Neural cell (in vitro differentiated cells): Measurements from ENCODE around the gene SOX5. TPM values are rescaled to one million over a fixed set of nuclear protein-coding genes. Genes with fewer than 3 reads are reported as not detected.
A peak's percentile ranks its signal among the peaks of the same experiment; 100 is the strongest.

Experiments
- H2AFZ ChIP-seq: fragments of 200-600, 300-800 bp; sonication (generic), shearing (Covaris generic); 2 replicates; pipeline ENCODE4 v1.6.0; 2014; ENCODE audit warnings: low read depth, mild to moderate bottlenecking, antibody characterized with exemption, low read length, moderate library complexity
- H3F3A ChIP-seq: fragments of 200-600 bp; shearing (Covaris generic); 2 replicates; pipeline ENCODE4 v1.6.1; 2016; ENCODE audit warnings: mild to moderate bottlenecking, moderate library complexity, mixed read lengths, antibody characterized with exemption, low read length; ENCODE audit not compliant: insufficient read depth, poor library complexity, severe bottlenecking
- H3K27ac ChIP-seq: fragments of 200-600, 300-800 bp; sonication (generic), shearing (Covaris generic); 2 replicates; pipeline ENCODE4 v1.5.1; 2014; ENCODE audit warnings: mild to moderate bottlenecking, low read length, moderate library complexity
- H3K27me3 ChIP-seq: fragments of 300-800, 200-600 bp; sonication (generic), shearing (Covaris generic); 2 replicates; pipeline ENCODE4 v1.6.0; 2014; ENCODE audit warnings: mild to moderate bottlenecking, low read depth, low read length, moderate library complexity; ENCODE audit not compliant: insufficient read depth
- H3K36me3 ChIP-seq: fragments of 300-800, 200-600 bp; sonication (generic), shearing (Covaris generic); 2 replicates; pipeline ENCODE4 v1.5.1; 2014; ENCODE audit warnings: mild to moderate bottlenecking, antibody characterized with exemption, low read length, moderate library complexity; ENCODE audit not compliant: insufficient read depth
- H3K4me2 ChIP-seq: fragments of 300-800, 200-600 bp; sonication (generic), shearing (Covaris generic); 2 replicates; pipeline ENCODE4 v1.6.0; 2014; ENCODE audit warnings: mild to moderate bottlenecking, low read length
- H3K4me3 ChIP-seq: fragments of 300-800, 200-600 bp; sonication (generic), shearing (Covaris generic); 2 replicates; pipeline ENCODE4 v1.5.1; 2014; ENCODE audit warnings: mild to moderate bottlenecking, low read length, moderate library complexity
- H3K79me2 ChIP-seq: fragments of 200-600 bp; shearing (Covaris generic); replicated peaks from 2 replicates; pipeline ENCODE4 v1.6.0; 2014; ENCODE audit warnings: mild to moderate bottlenecking, low read length, moderate library complexity; ENCODE audit not compliant: insufficient read depth
- H3K9ac ChIP-seq: fragments of 300-800, 200-600 bp; sonication (generic), shearing (Covaris generic); 2 replicates; pipeline ENCODE4 v1.6.1; 2016; ENCODE audit warnings: mild to moderate bottlenecking, low read length, mixed read lengths
- H3K9me2 ChIP-seq: fragments of 200-600 bp; shearing (Covaris generic); 2 replicates; pipeline ENCODE4 v1.6.1; 2016; ENCODE audit warnings: mild to moderate bottlenecking, low read length, mixed read lengths; ENCODE audit not compliant: insufficient read depth
- H3K9me3 ChIP-seq: fragments of 200-600, 300-800 bp; sonication (generic), shearing (Covaris generic); 2 replicates; pipeline ENCODE4 v1.6.1; 2016; ENCODE audit warnings: mild to moderate bottlenecking, mixed run types, low read length, moderate library complexity, mixed read lengths
- H4K20me1 ChIP-seq: fragments of 200-600 bp; shearing (Covaris generic); 2 replicates; pipeline ENCODE4 v1.6.1; 2016; ENCODE audit warnings: mild to moderate bottlenecking, mixed run types; ENCODE audit not compliant: insufficient read depth
- EP300 ChIP-seq: fragments of 450-650 bp; conservative IDR thresholded peaks from 2 replicates; pipeline ENCODE4 v1.6.1; 2014; ENCODE audit warnings: antibody characterized with exemption, mild to moderate bottlenecking, moderate library complexity; ENCODE audit not compliant: poor library complexity, severe bottlenecking
- EZH2 ChIP-seq: fragments of 200-600, 300-800 bp; shearing (Covaris generic), sonication (generic); IDR thresholded peaks from 2 replicates; pipeline ENCODE4 v1.6.1; 2014; ENCODE audit warnings: antibody characterized with exemption, low read length, borderline replicate concordance, mild to moderate bottlenecking; ENCODE audit not compliant: insufficient read depth, poor library complexity, severe bottlenecking
- MXI1 ChIP-seq: fragments of 450-650 bp; conservative IDR thresholded peaks from 2 replicates; pipeline ENCODE4 v1.6.1; 2014; ENCODE audit warnings: antibody characterized with exemption, mild to moderate bottlenecking; ENCODE audit not compliant: poor library complexity, severe bottlenecking
- POLR2AphosphoS5 ChIP-seq: IDR thresholded peaks from 2 replicates; pipeline ENCODE4 v1.6.1; 2012
- RAD21 ChIP-seq: fragments of 450-650 bp; conservative IDR thresholded peaks from 2 replicates; pipeline ENCODE4 v1.6.1; 2014; ENCODE audit warnings: antibody characterized with exemption, mild to moderate bottlenecking, moderate library complexity
- REST ChIP-seq: IDR thresholded peaks from 2 replicates; pipeline ENCODE4 v1.6.1; 2012; ENCODE audit warnings: borderline replicate concordance
- SMC3 ChIP-seq: fragments of 450-650 bp; conservative IDR thresholded peaks from 2 replicates; pipeline ENCODE4 v1.6.1; 2014; ENCODE audit warnings: antibody characterized with exemption, mild to moderate bottlenecking, moderate library complexity; ENCODE audit not compliant: poor library complexity
- TAF1 ChIP-seq: IDR thresholded peaks from 2 replicates; pipeline ENCODE4 v1.6.1; 2012; ENCODE audit warnings: low read depth
- polyA plus RNA-seq: library from polyadenylated mRNA; depleted of rRNA; stranded (reverse); fragments of >200 nt; gene quantifications from 2 replicates; pipeline ENCODE4 v1.2.3, GENCODE V29; 2014
- TF ChIP-seq, protein P1 (sequence below): fragments of 450-650 bp; IDR thresholded peaks from 2 replicates; pipeline ENCODE4 v1.5.1; 2014; ENCODE audit warnings: antibody characterized with exemption, mild to moderate bottlenecking, moderate library complexity; ENCODE audit not compliant: poor library complexity, severe bottlenecking

SOX5 gene
- polyA plus RNA-seq, 1 donor from 2014 or later = 1.8 TPM

DNA sequence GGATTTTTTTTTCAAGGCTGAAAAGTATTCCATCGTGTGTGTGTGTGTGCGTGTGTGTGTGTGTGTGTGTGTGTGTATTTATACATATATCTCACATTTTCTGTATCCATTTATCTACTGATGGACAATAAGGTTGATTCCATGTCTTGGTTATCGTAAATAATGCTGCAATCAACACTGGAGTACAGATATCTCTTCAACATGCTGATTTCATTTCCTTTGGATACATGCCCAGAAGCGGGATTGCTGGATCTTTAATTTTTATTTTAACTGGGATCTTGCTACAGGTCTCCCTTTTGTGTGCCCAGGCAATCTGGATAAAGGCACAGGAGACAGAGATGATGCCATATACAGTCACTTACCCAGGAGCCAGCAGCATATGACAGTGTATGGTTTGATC is 338.1 kb downstream of the SOX5 start:
- H3K4me2 ChIP-seq = no peak overlapping the region
- no peak overlapping the region for H3K4me3 ChIP-seq
- no peak overlapping the region for H2AFZ ChIP-seq
- no peaks in the 10 kb centered on the region for H3K36me3 ChIP-seq
- H4K20me1 ChIP-seq = no peaks in the 10 kb centered on the region
- H3K27ac ChIP-seq = no peak overlapping the region
- H3K9me3 ChIP-seq = no peaks in the 10 kb centered on the region
- TF ChIP-seq REST = no peak
- TF ChIP-seq, protein P1, sequence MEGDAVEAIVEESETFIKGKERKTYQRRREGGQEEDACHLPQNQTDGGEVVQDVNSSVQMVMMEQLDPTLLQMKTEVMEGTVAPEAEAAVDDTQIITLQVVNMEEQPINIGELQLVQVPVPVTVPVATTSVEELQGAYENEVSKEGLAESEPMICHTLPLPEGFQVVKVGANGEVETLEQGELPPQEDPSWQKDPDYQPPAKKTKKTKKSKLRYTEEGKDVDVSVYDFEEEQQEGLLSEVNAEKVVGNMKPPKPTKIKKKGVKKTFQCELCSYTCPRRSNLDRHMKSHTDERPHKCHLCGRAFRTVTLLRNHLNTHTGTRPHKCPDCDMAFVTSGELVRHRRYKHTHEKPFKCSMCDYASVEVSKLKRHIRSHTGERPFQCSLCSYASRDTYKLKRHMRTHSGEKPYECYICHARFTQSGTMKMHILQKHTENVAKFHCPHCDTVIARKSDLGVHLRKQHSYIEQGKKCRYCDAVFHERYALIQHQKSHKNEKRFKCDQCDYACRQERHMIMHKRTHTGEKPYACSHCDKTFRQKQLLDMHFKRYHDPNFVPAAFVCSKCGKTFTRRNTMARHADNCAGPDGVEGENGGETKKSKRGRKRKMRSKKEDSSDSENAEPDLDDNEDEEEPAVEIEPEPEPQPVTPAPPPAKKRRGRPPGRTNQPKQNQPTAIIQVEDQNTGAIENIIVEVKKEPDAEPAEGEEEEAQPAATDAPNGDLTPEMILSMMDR = no peak
- no peak for TF ChIP-seq SMC3
- TF ChIP-seq EZH2 = no peak
- no peak for TF ChIP-seq TAF1
- no peak for TF ChIP-seq MXI1
- no peak for TF ChIP-seq RAD21
- no peak for TF ChIP-seq EP300
- no peak for TF ChIP-seq POLR2AphosphoS5
- no peaks in the 10 kb centered on the region for H3K27me3 ChIP-seq
- no peaks in the 10 kb centered on the region for H3F3A ChIP-seq
- H3K9me2 ChIP-seq = no peaks in the 10 kb centered on the region
- H3K9ac ChIP-seq = no peak overlapping the region
- H3K79me2 ChIP-seq = no peaks in the 10 kb centered on the region

DNA sequence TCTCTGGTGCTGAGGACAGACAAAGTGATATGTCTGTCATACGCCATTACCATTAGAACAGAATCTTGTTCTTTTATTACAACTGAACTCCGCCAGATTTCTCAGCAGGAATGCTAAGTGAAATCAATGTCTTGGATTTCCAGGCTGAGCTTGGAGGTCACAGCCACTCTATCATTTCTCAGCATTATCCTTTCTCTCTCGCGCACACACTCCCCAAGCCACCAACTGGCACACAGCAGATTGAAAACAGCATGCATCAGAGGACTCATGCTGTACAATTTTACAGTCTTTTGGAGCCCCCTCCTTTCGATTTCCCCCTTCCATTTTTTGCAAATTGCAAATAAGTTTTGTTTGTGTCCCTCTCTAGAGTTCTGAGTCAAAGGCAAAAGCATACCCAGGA is 348.6 kb downstream of the SOX5 start:
- no peaks in the 10 kb centered on the region for H3K36me3 ChIP-seq
- TF ChIP-seq POLR2AphosphoS5 (peak; percentile 47), TAF1 (no peak)
- no peak overlapping the region for H3K9ac ChIP-seq
- H3K4me2 ChIP-seq = no peak overlapping the region
- H3K27me3 ChIP-seq = no peaks in the 10 kb centered on the region
- H2AFZ ChIP-seq = no peak overlapping the region
- H3F3A ChIP-seq = no peaks in the 10 kb centered on the region
- no peak overlapping the region for H3K4me3 ChIP-seq
- H3K79me2 ChIP-seq = no peaks in the 10 kb centered on the region
- H4K20me1 ChIP-seq = no peaks in the 10 kb centered on the region
- H3K9me3 ChIP-seq = peaks cover 12% of the 10 kb centered on the region
- H3K27ac ChIP-seq = no peak overlapping the region
- H3K9me2 ChIP-seq = no peaks in the 10 kb centered on the region

DNA sequence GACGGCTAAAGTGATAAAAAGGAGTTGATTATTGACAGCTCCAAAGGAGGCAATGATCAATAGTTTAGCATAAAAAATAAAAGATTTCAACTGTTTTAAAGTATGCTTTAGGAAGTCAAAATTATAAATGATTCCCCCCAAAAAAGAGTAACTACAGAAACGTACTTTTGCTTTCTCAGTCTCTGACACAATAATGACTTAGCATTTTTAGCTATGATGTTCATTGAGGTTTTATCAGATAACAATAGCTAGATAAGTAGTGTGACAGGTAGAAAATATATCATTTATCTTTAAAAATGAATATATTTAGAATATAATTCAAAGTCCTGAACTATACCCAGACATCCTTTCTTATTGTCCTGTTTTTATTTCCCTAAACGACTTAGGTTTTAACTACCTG is 352.9 kb downstream of the SOX5 start:
- no peaks in the 10 kb centered on the region for H3K27me3 ChIP-seq
- TF ChIP-seq RAD21 (no peak), MXI1 (no peak), TAF1 (no peak), EZH2 (no peak), SMC3 (no peak), POLR2AphosphoS5 (no peak), EP300 (no peak), REST (no peak)
- TF ChIP-seq, protein P1 = no peak
- H3K79me2 ChIP-seq = no peaks in the 10 kb centered on the region

More for the DNA sequence above, 352.9 kb downstream of the SOX5 start:
- Histone ChIP-seq H3K4me2 (no peak overlapping the region), H3K9ac (no peak overlapping the region), H4K20me1 (no peaks in the 10 kb centered on the region), H3K27ac (no peak overlapping the region), H3K9me2 (no peaks in the 10 kb centered on the region), H3K9me3 (peaks cover 12% of the 10 kb centered on the region), H2AFZ (no peak overlapping the region), H3K36me3 (no peaks in the 10 kb centered on the region), H3K4me3 (no peak overlapping the region), H3F3A (no peaks in the 10 kb centered on the region)
